Fibroblast of villous mesenchyme (primary cell): ENCODE results near the gene DUSP28. TPM values are rescaled to one million over a fixed set of nuclear protein-coding genes. Genes with fewer than 3 reads are reported as not detected.
"Not testable (repeated sequence)": the region's sequence is repeated elsewhere in the genome, so short reads cannot be mapped to it uniquely, and the experiment has no call there.

ENCODE experiments used
- DNase-seq: peaks from one replicate; pipeline ENCODE4 v3.0.0-alpha.2; 2010; ENCODE audit warnings: low read depth
- H3K4me3 ChIP-seq: 2 replicates; pipeline ENCODE4 v1.5.1; 2011; ENCODE audit warnings: low read depth, mild to moderate bottlenecking, low read length
- total RNA-seq: library from RNA; depleted of rRNA; stranded (reverse); fragments of >200 nt; gene quantifications from 2 replicates; pipeline ENCODE4 v1.2.3, GENCODE V29; 2012
- TF ChIP-seq, protein P1 (sequence below): IDR thresholded peaks from 2 replicates; pipeline ENCODE4 v1.5.1; 2012; ENCODE audit warnings: low read depth, mild to moderate bottlenecking, low read length; ENCODE audit not compliant: insufficient read depth

DUSP28 gene
- total RNA-seq, 1 donor, result 3.5 TPM

DNA sequence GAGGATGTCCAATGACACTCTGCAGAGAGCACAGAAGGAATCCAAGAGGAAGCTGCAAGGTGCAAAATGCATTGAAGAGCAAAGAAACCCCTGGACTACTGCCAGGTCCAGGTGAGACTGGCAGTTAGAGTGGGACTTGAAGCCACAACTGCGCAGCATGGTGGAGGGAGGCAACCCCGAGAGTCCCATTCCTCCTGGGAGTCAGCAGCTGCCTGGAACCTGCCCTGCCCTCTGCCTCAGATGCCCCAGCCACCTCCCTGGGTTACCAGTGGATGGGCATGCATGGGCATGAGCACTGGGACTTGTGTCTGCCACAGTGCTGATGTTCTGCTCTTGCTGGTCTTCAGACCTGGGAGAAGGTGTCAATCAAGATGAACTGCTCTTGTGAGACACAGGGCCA is 45.5 kb upstream of the DUSP28 start:
- no peak overlapping the region for H3K4me3 ChIP-seq
- DNase-seq, result no peak
- TF ChIP-seq, protein P1, sequence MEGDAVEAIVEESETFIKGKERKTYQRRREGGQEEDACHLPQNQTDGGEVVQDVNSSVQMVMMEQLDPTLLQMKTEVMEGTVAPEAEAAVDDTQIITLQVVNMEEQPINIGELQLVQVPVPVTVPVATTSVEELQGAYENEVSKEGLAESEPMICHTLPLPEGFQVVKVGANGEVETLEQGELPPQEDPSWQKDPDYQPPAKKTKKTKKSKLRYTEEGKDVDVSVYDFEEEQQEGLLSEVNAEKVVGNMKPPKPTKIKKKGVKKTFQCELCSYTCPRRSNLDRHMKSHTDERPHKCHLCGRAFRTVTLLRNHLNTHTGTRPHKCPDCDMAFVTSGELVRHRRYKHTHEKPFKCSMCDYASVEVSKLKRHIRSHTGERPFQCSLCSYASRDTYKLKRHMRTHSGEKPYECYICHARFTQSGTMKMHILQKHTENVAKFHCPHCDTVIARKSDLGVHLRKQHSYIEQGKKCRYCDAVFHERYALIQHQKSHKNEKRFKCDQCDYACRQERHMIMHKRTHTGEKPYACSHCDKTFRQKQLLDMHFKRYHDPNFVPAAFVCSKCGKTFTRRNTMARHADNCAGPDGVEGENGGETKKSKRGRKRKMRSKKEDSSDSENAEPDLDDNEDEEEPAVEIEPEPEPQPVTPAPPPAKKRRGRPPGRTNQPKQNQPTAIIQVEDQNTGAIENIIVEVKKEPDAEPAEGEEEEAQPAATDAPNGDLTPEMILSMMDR, result no peak

- TF ChIP-seq, protein P1, result no peak
- no peak for DNase-seq
- no peak overlapping the region for H3K4me3 ChIP-seq
Observed at GRCh38 chr2:240517342-240517741, 42.8 kb upstream of the DUSP28 start.

- H3K4me3 ChIP-seq, result no peak overlapping the region
- TF ChIP-seq, protein P1, result no peak
- DNase-seq, result no peak
Observed at GRCh38 chr2:240518981-240519380, 41.2 kb upstream of the DUSP28 start.

GRCh38 chr2:240519396-240520129 is 40.6 kb upstream of the DUSP28 start:
- TF ChIP-seq, protein P1, result no peak
- H3K4me3 ChIP-seq, result peak overlapping the region; percentile 7
- DNase-seq, result peak; percentile 27

GRCh38 chr2:240520130-240520973 is 39.8 kb upstream of the DUSP28 start:
- no peak for DNase-seq
- H3K4me3 ChIP-seq, result peak overlapping the region; percentile 7
- TF ChIP-seq, protein P1, result no peak

DNA sequence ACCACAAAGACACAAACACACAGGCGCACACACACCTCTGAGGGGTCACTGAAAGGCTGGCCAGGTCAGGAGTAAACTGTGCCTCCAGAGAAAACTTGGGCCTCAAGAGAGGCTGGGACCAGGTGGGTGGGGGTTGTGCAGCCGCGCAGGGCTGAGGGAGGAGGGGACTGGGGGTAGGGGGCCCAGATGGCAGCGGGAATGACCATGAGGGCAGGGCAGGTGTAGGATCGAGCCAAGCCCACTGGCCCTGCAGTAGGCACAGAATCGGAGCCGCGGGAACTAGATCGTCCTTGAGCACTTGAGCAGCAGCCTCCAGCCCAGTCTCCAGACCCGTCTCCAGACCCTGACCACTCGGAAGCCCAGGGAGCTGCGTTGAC is 39.2 kb upstream of the DUSP28 start:
- H3K4me3 ChIP-seq, result no peak overlapping the region
- TF ChIP-seq, protein P1, result no peak
- DNase-seq, result no peak

DNA sequence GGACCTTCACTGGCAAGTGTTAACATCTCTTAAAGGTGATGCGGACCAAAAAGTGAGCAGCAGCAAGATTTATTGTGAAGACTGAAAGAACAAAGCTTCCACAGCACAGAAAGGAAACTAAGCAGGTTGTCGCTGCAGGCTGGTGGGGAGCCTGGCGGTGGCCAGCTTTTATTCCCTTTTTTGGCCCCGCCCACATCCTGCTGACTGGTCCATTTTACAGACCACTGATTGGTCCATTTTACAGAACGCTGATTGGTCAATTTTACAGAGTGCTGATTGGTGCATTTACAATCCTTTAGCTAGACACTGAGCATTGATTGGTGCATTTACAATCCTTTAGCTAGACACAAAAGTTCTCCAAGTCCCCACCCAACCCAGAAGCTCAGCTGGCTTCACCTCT is 38.3 kb upstream of the DUSP28 start:
- DNase-seq, H3K4me3 ChIP-seq: not testable (repeated sequence)
